Amygdala (tissue), 56 donors: ENCODE data around the gene UBE2Z.
"Not testable (repeated sequence)": the region's sequence is repeated elsewhere in the genome, so short reads cannot be mapped to it uniquely, and the experiment has no call there.

Experiments
- DNase-seq, 56 donors: peaks; one replicate each; lab custom pipeline; 2025; lab: John Stamatoyannopoulos, UW

The UBE2Z gene

DNA sequence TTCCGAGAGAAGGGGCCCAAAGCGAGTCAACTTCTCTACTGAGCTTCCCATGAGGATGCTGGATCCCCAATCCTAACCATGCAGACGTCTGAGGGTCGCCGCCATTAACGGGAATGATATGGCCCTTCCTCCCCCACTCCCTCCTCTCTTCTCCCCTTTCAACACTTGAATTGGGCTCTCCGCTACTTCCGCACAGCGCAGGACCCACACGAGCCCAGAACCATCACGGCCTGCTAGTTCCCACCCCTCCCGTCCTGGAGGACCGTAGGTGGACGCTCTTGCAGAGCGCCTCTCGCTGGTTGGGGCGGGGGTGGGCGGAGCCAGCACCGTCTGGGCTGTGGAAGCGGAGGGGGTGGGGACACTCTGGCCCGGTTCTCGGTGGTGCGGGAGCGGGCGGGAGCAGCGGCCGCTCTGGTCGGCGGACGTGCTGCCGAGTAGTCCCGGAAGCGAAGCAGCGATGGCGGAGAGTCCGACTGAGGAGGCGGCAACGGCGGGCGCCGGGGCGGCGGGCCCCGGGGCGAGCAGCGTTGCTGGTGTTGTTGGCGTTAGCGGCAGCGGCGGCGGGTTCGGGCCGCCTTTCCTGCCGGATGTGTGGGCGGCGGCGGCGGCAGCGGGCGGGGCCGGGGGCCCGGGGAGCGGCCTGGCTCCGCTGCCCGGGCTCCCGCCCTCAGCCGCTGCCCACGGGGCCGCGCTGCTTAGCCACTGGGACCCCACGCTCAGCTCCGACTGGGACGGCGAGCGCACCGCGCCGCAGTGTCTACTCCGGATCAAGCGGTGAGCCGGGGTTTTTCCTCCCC, at the start of gene UBE2Z:
UBE2Z (plus strand) TSS at position 361 of the 797 bp plus-strand sequence; CDS start at position 458, 97 bp downstream.
- peak; percentile 41 to 97 (median 93) for DNase-seq

GRCh38 chr17:48860034-48860433, 48.2 kb upstream of the UBE2Z start:
- DNase-seq: no peak

- no peak for DNase-seq
Measured at GRCh38 chr17:48860456-48860855, 47.8 kb upstream of the UBE2Z start.

DNA sequence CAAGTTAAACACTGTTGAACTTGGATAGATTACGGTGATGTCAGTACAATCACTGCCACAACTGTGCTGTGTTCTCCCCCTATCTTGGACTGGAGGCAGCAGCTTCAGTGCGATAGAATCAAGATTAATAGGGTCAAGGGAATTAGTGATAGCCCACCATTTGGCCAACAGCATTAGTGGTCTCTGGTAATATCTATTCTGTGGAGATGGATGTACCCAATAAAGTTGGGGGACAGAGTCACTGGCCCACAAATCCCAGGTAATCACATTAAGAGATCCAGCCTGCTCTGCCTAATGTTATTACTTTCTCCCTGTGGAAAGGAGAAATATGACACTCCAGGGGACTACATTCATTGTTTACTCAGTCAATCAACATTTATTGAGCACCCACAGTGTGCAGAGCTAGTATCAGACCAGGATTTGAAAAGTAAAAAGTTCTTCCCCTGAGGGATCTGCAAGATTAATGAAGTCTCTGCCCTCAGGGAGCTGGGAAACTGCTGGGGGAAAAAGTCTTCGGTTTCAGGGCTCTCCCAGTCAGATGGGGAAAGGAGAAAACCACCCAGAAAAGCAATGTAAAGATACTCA, 39.2 kb upstream of the UBE2Z start:
- DNase-seq: no peak

- no peak for DNase-seq
Measured at GRCh38 chr17:48869821-48870318, 38.3 kb upstream of the UBE2Z start.

GRCh38 chr17:48871035-48871550, 37.1 kb upstream of the UBE2Z start:
- no peak for DNase-seq

DNA sequence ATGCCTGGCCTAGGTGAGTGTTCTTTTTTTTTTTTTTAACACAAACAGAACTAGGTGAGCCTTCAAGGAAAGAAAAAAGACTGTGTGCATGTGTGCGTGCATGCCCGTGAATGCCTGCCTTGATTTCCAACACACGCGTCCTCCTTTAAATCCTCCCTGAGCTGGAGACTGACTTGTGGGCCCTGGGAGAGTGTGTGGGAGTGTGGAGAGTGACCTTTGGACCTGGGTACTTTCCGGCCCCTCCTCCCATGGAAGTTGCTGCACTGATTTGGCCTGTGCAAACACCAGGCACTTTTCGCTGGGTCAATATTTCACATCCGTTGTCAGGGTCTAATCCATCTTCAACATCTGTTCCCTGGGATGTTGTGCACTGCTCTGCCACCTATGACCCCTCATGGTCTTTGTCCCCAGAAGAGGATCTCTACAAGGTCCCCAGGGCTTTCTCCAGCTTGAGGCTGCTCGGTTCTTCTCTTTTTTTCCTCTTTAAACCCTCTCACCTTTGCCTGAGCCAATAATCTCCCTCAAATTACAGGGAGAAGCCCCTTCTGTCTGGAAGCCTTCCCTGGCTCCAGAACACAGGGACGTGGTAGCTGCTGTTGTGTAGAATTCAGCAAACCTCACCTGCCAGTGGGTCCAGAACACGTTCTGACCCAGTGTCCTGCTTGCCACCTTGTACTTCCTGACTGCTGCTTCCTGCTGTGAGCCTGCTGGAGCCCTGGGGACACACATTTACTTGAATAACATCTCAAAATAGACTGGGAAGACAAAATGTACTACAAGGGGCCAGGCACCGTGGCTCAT, 36.5 kb upstream of the UBE2Z start:
- no peak for DNase-seq

GRCh38 chr17:48872409-48872808, 35.8 kb upstream of the UBE2Z start:
- DNase-seq: not testable (repeated sequence)

DNA sequence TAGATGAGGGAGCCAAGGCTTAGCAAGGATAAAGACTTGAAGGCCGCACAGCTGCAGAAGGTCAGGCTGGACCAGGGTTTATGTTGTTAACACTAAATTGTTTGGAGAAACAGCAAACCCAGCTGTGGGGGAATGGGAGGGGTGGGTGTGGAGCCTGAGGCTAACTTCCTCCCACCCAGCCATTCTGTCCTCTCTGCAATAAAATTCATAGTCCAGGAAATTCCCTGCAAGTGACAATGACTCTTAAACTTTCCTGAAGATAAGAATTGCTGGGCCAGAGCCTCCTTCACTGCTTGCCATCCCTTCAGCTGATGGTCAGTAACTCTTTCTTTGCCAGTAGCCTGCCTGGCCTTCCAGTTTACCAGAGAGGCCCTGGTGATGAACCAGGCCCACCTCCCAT, 35.0 kb upstream of the UBE2Z start:
- DNase-seq: no peak

DNA sequence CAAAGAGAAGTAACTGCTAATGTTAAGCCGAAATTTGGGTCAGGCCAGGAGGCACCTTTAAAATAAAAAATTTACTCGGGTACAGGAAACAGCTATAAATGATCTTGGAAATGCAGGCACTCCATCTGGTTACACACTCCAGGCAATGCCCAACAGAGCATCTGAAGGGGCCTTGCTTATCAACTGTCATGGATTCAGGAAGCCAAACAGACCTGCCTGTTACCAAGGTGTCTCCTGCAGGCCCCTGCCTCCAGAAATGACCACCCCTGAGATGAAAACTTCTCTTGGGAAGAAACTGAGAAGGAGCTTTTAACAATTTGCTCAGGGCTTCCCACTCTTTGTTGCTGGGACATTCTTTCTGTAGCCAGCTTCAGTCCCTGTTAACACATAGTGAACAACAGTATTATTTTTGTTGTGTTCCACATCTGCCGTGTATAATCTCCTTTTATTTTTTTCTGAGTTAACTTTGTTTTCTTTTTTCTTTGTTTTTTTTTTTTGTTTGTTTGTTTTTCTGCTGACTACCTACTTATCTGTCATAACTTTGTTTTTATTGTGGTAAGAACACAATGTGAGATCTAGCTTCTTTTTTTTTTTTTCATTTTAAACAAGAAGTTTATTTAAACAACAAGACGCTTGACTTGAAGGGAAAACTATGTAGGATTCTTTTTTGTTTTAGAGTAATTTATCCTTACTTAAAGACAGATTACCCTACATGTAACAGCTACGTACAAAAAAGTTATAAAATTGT, 34.3 kb upstream of the UBE2Z start:
- no peak for DNase-seq

DNA sequence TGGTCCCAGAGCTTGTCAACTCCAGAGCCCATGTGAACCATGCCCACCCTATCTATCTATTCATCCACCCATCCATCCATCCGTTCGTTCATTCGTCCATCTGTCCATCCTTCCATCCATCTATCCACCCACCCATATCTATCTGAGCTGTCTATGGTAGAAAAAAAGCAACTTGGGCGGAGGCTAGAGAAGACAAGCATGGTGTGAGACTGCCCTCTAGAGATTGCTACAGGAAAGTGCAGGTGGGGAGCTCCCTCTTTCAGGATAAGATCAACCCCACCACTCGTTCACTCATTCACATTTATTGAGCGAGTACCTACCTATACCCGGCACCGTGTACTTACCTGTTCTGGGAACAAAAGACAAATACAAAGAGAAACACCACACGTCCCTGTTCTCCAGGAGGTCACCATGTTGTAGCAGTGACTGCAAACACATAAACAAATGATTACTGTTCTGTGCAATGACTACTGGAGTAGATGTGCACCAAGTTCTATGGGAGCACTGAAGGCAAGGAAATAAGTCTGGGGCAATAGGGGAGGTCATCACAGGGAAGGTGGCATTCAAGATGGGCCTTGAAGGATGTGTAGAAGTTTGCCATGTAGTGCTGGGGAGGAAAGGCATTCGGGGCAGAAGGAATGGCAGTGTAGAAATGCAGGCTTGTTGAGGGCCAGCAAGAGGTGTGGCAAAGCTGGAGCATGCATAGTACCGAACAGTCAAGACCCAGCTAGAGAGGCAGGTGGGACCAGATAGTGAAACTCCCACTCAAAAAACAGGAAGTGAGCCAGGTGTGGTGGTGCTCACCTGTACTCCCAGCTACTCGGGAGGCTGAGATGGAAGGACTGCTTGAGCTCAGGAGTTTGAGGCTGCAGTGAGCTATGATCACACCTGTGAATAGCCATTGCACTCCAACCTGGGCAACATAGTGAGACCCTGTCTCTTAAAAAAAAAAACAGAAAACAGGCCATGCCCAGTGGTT, 29.0 kb upstream of the UBE2Z start:
- peak in 27 of 56 donors; percentile 2 to 64 (median 8) for DNase-seq

GRCh38 chr17:48882272-48882671, 25.9 kb upstream of the UBE2Z start:
- DNase-seq: no peak

DNA sequence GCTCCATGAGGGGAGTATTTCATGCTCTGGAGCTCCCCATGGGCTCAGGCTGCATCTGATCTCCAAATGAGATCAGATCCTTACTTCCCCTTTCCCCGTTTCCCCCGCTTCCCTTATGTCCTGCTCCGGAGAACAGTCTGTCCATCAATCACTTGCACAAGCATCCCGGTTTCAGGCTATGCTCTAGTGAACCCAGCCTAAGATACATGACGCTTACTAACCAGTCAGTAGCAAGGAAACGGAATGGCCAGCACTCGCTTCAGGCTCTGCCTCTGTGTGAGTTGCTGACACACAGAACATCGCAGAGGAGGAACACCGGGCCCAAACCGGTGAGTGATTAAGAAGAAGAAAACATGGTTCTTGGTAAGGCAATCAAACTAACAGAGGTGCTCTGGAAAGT, 25.0 kb upstream of the UBE2Z start:
- DNase-seq: no peak

DNA sequence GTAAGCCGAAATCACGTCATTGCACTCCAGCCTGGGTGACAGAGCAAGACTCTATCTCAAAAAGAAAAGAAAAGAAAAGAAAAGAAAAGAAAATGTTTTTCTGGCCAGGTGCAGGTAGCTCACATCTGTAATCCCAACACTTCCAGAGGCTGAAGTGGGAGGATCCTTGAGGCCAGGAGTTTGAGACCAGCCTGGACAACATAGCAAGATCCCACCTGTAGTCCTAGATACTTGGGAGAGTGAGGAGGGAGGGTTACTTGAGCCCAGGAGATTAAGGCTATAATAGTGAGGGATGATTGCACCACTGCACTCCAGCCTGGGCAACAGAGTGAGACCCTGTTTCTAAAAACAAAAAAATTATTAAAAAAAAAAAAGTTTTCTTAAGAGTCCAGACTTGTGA, 18.1 kb upstream of the UBE2Z start:
- DNase-seq: no peak

DNA sequence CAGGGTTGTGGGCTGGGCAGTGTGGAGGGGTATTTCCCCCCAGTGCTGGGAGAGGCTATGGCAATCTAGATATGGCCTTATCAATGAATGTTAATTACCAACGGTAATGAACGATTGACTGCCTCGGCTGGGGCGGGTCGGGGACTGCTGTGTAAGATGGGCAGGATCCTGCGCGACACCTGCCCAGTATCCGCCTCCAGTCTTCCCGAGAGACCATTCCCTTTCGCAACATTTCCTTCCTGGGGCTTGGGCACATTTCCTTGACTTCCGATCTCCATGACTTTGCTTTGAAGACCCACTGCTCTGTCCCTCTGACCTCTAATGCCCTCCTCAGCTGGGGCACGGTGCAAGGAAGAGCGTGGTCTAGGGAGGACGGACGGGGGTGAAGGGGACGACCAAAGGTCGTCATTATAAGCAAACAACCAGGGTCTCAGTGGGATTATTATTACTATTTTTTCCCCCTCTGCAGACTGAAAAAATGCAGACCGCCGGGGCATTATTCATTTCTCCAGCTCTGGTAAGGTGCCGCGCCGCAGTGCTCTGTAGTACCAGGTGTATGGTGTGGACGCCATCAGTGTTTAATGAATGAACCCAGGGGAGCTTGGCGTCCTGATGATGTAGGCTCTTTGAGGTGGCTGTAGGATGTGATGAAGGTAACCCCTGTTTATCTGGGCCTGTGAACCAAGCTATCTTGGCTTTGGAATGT, 15.1 kb upstream of the UBE2Z start:
- DNase-seq: no peak

DNA sequence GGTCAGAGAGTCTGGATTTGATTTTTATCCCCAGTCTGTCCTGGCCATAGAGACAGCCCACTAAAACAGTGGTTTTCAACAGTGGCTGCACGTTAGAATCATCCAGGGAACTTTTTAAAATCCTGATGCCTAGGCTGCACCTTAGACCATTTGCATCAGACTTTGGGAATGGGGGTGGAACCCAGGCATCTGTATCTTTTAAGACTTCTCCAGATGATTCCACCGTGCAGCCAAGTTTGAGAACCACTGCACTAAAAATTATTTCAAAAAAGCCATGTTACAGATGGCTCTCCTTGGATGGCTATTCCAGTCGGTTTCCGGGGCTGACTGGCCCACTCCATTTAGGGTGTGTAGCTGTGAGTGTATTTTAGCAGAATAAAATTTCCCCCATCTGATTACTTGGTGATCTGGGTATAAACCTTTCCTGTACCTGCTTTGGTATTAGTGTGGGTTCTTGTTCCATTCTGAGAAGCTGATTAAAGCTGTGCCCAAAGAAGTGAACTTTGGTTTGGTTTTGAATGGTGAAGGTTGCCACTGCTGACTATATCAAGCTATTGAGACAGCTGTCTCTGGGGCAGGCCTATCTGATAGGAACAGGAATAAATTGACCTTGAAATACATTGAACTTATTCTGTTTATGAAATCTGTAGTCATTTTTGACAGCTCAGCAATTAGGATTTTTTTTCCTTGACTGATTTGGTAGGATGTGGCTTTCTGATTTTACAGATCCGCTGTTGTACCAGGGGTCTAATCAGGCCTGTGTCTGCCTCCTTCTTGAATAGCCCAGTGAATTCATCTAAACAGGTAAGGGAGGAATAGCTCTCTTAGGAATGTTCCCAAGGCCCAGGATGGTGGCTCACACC, 14.3 kb upstream of the UBE2Z start:
- no peak for DNase-seq

- no peak for DNase-seq
Measured at GRCh38 chr17:48894886-48895285, 13.3 kb upstream of the UBE2Z start.
